Measurements from ENCODE around the gene PCBP3. TPM values are rescaled to one million over a fixed set of nuclear protein-coding genes. Genes with fewer than 3 reads are reported as not detected.

The PCBP3 gene
- total RNA-seq, 1 donor from 2014 or later: not detected

DNA sequence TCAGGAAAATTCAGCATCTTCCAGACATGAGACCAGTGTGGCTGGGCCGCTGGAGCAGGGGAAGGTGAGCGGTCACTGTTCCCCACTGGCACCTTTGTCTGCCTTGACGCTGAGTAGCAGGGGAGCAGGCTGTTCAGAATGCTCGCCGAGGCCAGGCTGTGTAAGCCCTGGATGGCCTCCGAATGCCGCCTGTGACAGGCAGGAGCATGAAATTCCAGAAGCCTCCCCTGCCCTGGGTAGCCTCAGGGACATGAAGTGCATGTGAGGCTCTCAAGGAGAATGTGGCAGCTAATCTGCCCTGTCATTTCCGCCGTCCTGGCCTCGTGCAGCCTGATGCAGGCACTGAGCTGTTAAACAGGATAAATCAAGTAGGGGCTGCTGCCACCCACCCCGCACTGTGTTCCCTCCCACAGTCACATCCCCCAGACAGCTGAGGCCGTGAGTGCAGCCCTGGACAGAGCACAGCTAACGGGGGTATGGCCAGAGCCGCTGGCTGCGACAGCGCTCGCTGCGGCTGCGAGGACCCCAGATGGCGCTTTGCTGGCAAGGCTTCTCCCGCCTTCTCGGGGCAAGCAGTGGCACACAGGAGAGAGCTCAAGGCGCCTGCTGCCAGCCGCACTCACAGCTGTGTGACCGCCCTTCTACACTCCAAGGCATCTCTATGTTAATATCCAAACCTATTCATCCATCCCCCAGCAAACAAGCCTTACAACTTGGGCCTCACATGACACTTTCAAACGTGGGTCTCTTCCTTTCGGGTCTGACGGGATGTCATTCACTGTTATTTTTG lies 233.1 kb downstream of the PCBP3 start:
- TF ChIP-seq, protein P1, sequence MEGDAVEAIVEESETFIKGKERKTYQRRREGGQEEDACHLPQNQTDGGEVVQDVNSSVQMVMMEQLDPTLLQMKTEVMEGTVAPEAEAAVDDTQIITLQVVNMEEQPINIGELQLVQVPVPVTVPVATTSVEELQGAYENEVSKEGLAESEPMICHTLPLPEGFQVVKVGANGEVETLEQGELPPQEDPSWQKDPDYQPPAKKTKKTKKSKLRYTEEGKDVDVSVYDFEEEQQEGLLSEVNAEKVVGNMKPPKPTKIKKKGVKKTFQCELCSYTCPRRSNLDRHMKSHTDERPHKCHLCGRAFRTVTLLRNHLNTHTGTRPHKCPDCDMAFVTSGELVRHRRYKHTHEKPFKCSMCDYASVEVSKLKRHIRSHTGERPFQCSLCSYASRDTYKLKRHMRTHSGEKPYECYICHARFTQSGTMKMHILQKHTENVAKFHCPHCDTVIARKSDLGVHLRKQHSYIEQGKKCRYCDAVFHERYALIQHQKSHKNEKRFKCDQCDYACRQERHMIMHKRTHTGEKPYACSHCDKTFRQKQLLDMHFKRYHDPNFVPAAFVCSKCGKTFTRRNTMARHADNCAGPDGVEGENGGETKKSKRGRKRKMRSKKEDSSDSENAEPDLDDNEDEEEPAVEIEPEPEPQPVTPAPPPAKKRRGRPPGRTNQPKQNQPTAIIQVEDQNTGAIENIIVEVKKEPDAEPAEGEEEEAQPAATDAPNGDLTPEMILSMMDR (conservative IDR thresholded peaks at IDR 0.05; ENCODE audit: low read depth, low read length): no peak
- H3K4me3 ChIP-seq (ENCODE audit: low read depth, low read length): no peak overlapping the region
- no peak for DNase-seq (ENCODE audit: low read depth)

DNA sequence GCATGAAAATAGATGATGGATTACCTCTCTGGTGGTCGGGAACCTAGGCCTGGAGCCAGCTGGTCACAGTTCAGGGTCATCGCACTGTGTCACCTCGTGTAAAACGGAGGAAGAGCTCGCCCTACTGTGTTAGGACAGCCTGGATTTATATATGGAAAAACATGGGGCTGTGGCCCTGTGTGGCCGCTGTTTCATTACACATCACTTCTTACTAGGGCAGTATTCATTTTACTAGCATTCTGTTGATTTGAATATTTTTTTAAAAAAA lies 233.6 kb downstream of the PCBP3 start:
- TF ChIP-seq, protein P1 (conservative IDR thresholded peaks at IDR 0.05; ENCODE audit: low read depth, low read length): no peak
- H3K4me3 ChIP-seq (ENCODE audit: low read depth, low read length): no peak overlapping the region

DNA sequence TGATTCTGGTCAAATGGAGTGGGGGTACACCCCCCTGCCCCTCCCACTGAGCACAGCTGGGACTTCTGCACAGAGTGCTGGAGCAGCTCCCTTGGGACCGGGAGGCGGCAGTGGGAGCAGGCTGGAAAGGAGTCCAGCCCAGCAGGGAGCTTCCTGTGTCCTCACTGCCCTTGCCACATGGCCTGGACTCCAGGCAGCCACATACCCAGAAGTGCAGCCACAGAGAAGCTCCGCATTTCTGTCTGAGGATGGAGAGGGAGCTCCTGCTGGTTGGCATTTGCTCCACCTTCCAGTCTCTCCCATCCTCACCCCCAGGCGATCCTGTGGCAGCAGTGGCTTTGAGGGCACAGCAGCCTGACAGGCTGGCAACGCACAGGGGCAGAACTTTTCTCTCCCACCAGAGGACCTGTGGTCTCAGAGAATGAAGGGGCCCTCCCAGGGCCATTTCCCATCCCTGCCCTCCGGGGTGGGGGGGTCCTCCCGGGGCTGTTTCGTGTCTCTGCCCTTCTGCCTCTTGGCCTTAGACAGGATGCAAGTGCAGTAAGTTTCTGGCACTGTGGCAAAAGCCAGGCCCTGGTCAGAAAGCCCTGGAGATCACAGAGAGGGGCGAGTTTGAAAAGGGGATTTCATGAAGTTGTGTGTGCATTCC lies 234.4 kb downstream of the PCBP3 start:
- no peak overlapping the region for H3K4me3 ChIP-seq (ENCODE audit: low read depth, low read length)
- TF ChIP-seq, protein P1 (conservative IDR thresholded peaks at IDR 0.05; ENCODE audit: low read depth, low read length): no peak
- no peak for DNase-seq (ENCODE audit: low read depth)

More for the DNA sequence above, 233.6 kb downstream of the PCBP3 start:
- DNase-seq (ENCODE audit: low read depth): no peak

DNA sequence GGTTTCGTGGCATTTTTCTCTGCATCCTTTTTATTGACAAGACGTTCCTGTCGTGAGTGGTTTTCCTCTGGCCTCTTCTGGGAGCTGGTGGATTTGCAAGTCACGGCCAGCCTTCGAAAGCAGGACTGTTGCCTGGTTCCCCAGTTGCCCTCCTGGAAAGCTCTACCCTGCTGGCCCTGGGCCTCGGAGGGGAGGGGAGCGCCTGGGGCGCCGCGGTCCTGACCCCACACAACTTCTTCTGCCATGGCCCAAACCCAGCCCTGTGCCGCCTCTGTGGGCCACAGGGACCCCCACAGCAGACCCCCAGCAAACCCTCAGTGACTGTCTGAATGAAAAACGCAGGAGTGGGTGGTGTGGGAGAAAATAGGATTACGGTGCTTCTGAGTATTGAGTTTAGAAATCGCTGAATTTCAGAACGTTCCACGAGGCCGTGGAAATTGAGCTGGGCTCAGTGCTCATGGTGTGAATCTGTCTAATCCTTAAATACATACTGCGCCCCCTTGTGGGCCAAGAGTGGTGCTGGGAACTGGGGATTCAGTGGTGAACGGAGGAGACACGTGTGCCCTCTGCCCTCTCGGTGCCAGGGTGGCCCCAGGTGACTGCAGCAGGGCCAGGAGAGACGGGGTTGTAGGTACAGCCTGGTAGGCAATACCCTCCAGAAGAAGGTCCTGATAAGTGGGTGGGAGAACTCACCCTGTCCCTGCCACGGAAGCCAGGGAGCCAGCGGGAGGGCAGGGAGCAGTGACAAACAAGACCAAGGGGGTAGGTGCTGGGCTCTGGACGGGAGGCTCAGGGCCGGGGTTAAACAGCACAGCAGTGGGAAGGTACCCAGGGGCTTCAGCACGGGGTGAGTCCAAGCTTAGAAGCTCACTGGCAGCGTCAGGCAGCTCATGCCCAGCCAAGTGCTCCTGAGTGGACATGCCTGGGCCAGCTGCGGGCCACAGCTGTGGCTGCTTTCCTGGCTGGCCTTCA lies 236.9 kb downstream of the PCBP3 start:
- H3K4me3 ChIP-seq (ENCODE audit: low read depth, low read length): no peak overlapping the region
- DNase-seq (ENCODE audit: low read depth): no peak
- TF ChIP-seq, protein P1 (conservative IDR thresholded peaks at IDR 0.05; ENCODE audit: low read depth, low read length): peak; percentile 75

DNA sequence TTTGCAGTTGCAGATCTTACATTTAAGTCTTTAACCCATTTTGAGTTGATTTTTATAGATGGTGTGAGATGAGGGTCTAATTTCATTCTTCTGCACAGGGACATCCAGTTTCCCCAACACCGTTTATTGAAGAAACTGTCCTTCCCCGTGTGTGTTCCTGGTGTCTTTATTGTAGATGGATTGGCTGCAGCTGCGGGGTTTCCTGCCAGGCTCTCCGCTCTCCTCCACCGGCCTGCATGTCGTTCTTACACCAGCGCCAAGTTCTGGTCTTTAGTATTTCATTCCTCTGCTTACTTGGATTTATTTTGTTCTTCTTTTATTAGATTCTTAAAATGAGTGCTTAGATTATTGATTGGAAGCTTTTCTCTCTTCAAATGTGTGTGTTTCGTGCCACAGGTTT lies 239.1 kb downstream of the PCBP3 start:
- no peak overlapping the region for H3K4me3 ChIP-seq (ENCODE audit: low read depth, low read length)

DNA sequence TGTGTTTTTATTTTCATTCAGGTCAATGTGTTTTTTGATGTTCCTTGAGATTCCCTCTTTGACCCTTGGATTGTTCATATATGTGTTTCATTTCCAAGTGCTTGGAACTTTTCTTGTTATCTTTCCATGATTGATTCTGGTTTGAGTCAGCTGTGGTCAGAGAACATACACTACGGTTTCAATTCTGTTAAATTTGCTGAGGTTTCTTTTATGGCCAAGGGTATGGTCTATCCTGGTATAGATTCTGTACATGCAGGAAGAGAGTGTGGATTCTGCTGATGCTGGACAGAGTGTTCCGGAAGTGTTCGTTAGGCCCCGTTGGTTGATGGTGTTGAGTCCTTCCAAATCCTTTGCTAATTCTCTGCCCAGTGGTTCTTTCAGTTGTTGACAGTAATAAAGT lies 239.6 kb downstream of the PCBP3 start:
- TF ChIP-seq, protein P1 (conservative IDR thresholded peaks at IDR 0.05; ENCODE audit: low read depth, low read length): no peak
- no peak for DNase-seq (ENCODE audit: low read depth)
- H3K4me3 ChIP-seq (ENCODE audit: low read depth, low read length): no peak overlapping the region

More for the DNA sequence above, 239.1 kb downstream of the PCBP3 start:
- TF ChIP-seq, protein P1 (conservative IDR thresholded peaks at IDR 0.05; ENCODE audit: low read depth, low read length): no peak
- DNase-seq (ENCODE audit: low read depth): no peak
